RKO (cell line): Measurements from ENCODE around the gene FAM89B.
"Not testable (repeated sequence)": the region's sequence is repeated elsewhere in the genome, so short reads cannot be mapped to it uniquely, and the experiment has no call there.

ENCODE experiments used
- DNase-seq: peaks from one replicate; pipeline ENCODE4 v3.0.0-alpha.2; 2016; ENCODE audit warnings: low spot score

FAM89B gene

GRCh38 chr11:65572356-65573051 is at the start of gene FAM89B:
Gene FAM89B, plus strand, starts transcription at chr11:65572538. Its CDS starts 132 bp downstream, at chr11:65572670.
- DNase-seq: peak; percentile 83

DNA sequence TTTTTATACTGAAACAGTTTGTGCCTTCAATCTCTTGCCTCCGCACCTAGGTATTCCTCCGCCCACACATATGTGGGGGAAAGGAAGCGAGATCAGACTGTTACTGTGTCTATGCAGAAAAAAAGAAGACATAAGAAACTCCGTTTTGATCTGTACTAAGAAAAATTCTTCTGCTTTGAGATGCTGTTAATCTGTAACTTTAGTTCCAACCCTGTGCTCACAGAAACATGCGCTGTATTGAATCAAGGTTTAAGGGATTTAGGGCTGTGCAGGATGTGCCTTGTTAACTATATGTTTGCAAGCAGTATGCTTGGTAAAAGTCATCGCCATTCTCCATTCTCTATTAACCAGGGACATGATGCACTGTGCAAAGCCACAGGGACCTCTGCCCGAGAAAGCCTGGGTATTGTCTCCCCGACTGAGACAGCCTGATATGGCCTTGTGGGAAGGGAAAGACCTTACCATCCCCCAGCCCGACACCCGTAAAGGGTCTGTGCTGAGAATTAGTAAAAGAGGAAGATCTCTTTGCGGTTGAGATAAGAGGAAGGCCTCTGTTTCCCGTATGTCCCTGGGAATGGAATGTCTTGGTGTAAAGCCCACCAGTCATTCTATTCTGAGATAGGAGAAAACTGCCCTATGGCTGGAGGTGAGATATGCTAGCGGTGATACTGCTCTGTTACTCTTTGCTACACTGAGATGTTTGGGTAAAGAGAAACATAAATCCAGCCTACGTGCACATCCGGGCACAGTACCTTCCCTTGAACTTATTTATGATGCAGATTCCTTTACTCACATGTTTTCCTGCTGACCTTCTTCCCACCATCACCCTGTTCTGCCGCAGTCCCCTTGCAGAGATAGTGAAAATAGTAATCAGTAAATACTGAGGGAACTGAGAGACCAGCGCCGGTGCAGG is 49.4 kb upstream of the FAM89B start:
- DNase-seq: not testable (repeated sequence)

- DNase-seq: not testable (repeated sequence)
Measured at GRCh38 chr11:65523631-65523968, 48.7 kb upstream of the FAM89B start.

- DNase-seq: no peak
Measured at GRCh38 chr11:65524014-65524740, 48.2 kb upstream of the FAM89B start.

DNA sequence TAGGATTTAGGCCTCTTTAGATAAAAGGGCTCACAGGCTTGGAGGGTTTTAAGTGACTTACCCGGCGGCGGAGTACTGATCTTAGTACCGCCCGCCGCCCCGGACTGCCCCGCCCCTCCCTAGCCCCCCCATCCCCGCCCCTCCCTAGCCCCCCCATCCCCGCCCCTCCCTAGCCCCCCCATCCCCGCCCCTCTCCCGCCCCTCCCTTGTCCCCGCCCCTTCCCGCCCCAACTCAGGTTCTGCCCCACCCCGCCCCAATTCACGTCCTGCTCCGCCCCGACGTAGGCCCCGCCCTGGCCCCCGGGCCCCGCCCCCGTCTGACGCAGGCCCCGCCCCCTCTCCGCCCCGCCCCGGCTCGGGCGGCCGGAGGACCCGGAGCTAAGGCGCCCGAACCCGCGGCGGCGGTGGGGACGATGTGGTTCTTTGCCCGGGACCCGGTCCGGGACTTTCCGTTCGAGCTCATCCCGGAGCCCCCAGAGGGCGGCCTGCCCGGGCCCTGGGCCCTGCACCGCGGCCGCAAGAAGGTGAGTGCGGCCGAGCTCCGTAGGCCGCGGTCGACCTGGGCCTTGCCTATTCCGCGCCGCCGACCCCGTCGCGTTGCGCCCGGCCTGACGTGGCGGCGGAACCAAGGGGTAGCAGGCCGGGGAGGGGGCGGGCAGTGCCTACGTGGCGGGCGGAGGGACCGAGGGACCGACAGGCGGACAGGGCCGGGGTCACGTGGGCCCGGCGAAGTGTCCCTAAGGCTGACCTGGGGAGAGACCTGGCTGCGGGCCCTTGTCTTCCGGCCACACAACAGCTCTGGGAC is 47.4 kb upstream of the FAM89B start, which contains the start of gene SCYL1:
TSS of gene SCYL1 (plus strand) at position 343 of the 805 bp plus-strand sequence. CDS start at position 414, 71 bp downstream.
- peak; percentile 62 for DNase-seq

DNA sequence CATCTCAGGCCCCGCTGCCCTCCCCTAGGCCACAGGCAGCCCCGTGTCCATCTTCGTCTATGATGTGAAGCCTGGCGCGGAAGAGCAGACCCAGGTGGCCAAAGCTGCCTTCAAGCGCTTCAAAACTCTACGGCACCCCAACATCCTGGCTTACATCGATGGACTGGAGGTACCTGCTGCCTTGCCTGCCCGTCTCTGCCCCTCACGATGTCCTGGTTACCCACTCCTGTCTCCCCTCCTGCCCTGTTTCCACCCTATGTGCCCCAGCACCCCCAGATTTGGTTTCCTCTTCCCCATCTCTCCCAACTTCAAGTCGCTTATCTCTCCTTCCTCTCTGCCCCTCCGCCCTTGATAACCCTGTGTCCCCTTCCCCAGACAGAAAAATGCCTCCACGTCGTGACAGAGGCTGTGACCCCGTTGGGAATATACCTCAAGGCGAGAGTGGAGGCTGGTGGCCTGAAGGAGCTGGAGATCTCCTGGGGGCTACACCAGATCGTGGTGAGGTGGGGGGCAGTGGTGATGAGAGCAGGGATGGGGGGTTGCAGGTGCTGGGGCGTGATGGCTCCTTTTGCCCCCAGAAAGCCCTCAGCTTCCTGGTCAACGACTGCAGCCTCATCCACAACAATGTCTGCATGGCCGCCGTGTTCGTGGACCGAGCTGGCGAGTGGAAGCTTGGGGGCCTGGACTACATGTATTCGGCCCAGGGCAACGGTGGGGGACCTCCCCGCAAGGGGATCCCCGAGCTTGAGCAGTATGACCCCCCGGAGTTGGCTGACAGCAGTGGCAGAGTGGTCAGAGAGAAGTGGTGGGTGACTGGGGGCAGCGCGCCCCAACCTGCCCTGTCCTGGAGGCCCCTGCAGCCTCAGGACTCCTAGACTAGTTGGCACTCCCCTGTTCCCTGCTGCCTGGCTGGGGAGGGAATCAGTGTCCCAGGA is 46.5 kb upstream of the FAM89B start:
- DNase-seq: no peak

DNA sequence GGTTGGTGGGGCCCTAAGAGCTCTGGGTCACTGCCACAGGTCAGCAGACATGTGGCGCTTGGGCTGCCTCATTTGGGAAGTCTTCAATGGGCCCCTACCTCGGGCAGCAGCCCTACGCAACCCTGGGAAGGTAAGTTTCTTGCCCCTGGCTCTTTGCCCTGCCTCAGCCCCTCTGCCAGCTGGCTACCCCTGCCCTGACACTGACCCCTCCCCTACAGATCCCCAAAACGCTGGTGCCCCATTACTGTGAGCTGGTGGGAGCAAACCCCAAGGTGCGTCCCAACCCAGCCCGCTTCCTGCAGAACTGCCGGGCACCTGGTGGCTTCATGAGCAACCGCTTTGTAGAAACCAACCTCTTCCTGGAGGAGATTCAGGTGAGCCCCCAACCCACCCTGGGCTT is 45.6 kb upstream of the FAM89B start:
- no peak for DNase-seq

GRCh38 chr11:65528819-65529350 is 43.5 kb upstream of the FAM89B start:
- no peak for DNase-seq

GRCh38 chr11:65529475-65530156 is 42.7 kb upstream of the FAM89B start:
- no peak for DNase-seq

DNA sequence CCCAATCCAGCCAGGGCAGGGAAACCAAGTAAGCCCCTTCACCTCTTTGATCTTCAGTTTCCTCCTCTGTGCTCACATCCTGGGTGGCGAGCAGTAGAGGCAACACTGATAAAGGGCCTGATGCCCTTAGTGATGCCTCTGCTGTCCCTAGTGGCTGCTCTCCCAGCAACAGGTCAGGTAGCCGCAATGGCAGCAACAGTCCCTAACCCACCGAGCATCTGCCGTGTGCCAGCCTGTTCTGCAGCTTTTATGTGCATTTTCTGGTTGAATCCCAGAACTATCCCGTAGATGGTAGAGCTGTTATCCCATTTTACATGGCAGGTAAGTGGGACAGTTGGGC is 42.2 kb upstream of the FAM89B start:
- no peak for DNase-seq

GRCh38 chr11:65532388-65533064 is 39.8 kb upstream of the FAM89B start:
- no peak for DNase-seq

DNA sequence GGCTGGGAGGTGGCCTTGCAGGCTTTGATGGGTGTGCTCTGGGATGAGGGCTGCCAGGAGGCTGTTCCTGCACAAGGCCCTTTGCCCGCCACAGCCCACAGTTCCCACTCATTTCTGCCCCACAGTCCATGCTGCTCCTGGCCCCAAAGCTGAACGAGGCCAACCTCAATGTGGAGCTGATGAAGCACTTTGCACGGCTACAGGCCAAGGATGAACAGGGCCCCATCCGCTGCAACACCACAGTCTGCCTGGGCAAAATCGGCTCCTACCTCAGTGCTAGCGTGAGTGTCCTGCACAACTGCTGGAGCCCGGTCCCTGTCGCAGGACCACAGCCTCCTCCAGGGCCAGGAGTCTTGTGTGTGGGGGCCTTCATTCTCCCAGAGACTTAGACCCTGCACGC is 37.2 kb upstream of the FAM89B start:
- no peak for DNase-seq

DNA sequence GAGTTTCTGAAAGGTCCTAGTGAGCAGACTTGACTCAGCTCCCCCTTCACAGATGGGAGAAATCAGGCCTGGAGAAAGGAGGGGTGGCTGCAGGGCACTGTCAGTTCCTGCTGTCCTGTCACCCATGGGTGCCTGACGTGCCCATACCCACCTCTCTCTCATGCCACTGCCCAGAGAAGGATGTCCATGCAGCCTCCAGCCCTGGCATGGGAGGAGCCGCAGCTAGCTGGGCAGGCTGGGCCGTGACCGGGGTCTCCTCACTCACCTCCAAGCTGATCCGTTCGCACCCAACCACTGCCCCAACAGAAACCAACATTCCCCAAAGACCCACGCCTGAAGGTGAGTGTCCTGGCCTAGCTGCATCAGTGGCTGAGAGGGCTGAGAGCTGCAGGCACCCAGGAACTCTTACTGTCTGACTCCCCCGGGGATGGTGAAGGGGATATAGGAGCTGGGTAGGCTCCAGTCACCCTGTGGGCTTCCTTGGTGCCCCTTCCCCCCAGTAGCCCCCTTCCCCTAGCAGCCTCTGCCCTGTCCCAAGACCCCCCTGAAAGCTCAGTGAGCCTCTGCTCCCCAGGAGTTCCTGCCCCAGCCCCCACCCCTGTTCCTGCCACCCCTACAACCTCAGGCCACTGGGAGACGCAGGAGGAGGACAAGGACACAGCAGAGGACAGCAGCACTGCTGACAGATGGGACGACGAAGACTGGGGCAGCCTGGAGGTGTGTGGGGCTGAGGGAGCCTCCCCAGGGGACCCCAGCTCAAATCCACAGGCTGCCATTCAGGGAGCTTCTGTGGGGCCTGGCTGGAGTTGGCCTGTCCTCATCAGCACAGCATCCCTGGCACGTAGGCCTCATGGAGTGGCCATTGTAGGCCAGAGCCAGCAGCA is 35.7 kb upstream of the FAM89B start:
- DNase-seq: no peak

GRCh38 chr11:65537296-65537597 is 35.1 kb upstream of the FAM89B start:
- DNase-seq: no peak

DNA sequence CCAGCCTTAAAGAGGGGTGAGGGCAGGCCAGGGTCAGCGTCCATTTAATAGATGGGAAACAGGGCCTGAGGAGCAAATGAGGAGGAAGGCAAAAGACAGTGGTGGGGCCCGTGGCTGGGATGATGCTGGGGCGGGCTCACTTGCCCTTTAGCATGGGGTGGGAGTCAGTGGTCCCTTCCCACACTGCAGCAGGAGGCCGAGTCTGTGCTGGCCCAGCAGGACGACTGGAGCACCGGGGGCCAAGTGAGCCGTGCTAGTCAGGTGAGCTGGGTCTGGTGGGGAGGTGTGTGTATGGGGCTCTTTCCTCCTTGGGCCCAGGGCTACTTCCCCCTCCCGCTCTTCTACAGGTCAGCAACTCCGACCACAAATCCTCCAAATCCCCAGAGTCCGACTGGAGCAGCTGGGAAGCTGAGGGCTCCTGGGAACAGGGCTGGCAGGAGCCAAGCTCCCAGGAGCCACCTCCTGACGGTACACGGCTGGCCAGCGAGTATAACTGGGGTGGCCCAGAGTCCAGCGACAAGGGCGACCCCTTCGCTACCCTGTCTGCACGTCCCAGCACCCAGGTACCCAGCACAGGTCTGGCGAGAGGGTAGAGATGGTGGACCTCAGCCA is 34.6 kb upstream of the FAM89B start:
- no peak for DNase-seq

DNA sequence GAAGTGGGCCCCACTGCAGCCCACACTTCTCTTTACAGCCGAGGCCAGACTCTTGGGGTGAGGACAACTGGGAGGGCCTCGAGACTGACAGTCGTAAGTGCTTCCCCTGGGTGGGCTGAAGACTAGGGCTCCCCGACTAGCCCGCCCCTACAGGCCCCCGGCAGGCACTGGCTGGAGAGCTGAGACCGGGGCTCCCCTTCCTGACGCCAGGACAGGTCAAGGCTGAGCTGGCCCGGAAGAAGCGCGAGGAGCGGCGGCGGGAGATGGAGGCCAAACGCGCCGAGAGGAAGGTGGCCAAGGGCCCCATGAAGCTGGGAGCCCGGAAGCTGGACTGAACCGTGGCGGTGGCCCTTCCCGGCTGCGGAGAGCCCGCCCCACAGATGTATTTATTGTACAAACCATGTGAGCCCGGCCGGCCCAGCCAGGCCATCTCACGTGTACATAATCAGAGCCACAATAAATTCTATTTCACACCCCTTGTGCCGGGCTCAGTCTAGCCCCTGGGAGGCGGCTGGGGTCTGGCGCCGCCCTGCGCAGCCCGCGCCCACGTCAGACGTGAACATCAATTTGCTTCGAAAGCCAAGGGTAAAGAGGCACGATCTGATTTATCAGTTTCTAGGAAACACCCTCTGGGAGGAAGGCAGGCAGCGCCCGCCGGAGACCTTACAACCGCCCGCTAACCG is 34.0 kb upstream of the FAM89B start:
- DNase-seq: no peak
